ENCODE measurements around the gene PNKP. TPM values are rescaled to one million over a fixed set of nuclear protein-coding genes. Genes with fewer than 3 reads are reported as not detected.
A peak's percentile ranks its signal among the peaks of the same experiment; 100 is the strongest.

The PNKP gene
- total and polyA plus RNA-seq, 10 of the 15 experiments (the other 5 are each of a cell fraction or from before 2014, with no cell fraction given): 2.9 to 82.3 (median 33.2) TPM

DNA sequence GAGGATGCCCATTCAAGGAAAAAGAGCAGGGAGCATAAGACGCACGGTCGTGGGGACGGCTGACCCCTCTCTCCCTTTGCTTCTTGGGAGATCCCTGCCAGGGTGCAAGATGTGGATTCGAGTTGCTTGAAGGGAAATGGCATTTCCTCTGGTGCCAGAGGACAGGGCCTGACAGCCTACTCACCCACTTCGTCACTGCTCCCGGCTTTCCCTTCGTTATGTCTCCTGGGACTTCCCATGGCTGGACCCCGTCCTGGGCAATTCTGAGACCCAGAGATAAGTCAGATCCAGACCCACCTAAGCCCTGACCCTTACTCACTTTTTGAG, 11.3 kb upstream of the PNKP start:
- Histone ChIP-seq H3K4me1 (ENCODE audit: control insufficient read depth, insufficient read depth, low read length) (peaks cover 16% of the 10 kb centered on the region), H3K27me3 (replicated peaks in 1 of 2; ENCODE audit: control insufficient read depth in 2 of 2, insufficient read depth in 2 of 2, low read length in 1 of 2) (no peaks in the 10 kb centered on the region), H3K4me3 (peak overlapping the region; percentile 73), H4K20me1 (ENCODE audit: control insufficient read depth, insufficient read depth) (no peaks in the 10 kb centered on the region), H3K4me2 (ENCODE audit: control insufficient read depth, insufficient read depth) (peak overlapping the region; percentile 92), H3K27ac (ENCODE audit: control insufficient read depth, insufficient read depth) (no peak overlapping the region), H3K9me3 (replicated peaks; ENCODE audit: control insufficient read depth, insufficient read depth, low read length) (no peaks in the 10 kb centered on the region; the same call in 2 of the 3 replicates), H3K36me3 (ENCODE audit: control insufficient read depth in 2 of 2, insufficient read depth in 2 of 2, low read length in 1 of 2) (peaks cover 8% of the 10 kb centered on the region in 2 experiments), H3K9ac (ENCODE audit: control insufficient read depth, insufficient read depth, low read length) (0 out of 2 replicates have a peak overlapping the region, but pooled peaks have one; percentile 62), H3K79me2 (ENCODE audit: control insufficient read depth, insufficient read depth, low read length) (peaks cover 25% of the 10 kb centered on the region), H2AFZ (ENCODE audit: control insufficient read depth, low read depth, low read length) (no peak overlapping the region)
- CTCF ChIA-PET: interaction anchor here (0.8 kb wide), 1 partner anchor 59 kb away, joined by 3 read pairs; no protein-coding TSS in a partner anchor
- ATAC-seq (no peak), FAIRE-seq (no peak), DNase-seq (ENCODE audit: low read depth, low spot score) (no peak)
- in situ Hi-C loops (cut with MboI): loop anchor here (25.0 kb wide), 1 partner anchor 1241 kb away; the partner anchor contains the start of genes CA11 and DBP
- RAD21 ChIA-PET (ENCODE audit: unreplicated experiment): no interaction called here
- no peak for TF ChIP-seq SIX5 (IDR thresholded peaks at IDR 0.05; ENCODE audit: low read depth, low read length, severe bottlenecking)
- no peak for TF ChIP-seq POLR2A (IDR thresholded peaks at IDR 0.05; ENCODE audit: low read depth, low read length)
- TF ChIP-seq KAT2A (conservative IDR thresholded peaks at IDR 0.05; ENCODE audit: control insufficient read depth, low read depth, low read length): no peak
- TF ChIP-seq CEBPB (IDR thresholded peaks at IDR 0.05; ENCODE audit: borderline replicate concordance in 1 of 2, low read depth in 2 of 2, low read length in 2 of 2): no peak
- TF ChIP-seq CHD4 (IDR thresholded peaks at IDR 0.05): no peak
- TF ChIP-seq GABPA (IDR thresholded peaks at IDR 0.05; ENCODE audit: low read depth): no peak
- no peak for TF ChIP-seq LARP7 (IDR thresholded peaks at IDR 0.05)
- TF ChIP-seq SMAD5 (IDR thresholded peaks at IDR 0.05; ENCODE audit: low read depth): no peak
- no peak for TF ChIP-seq POLR2AphosphoS5 (IDR thresholded peaks at IDR 0.05; ENCODE audit: low read length)
- TF ChIP-seq JUND (IDR thresholded peaks at IDR 0.05; ENCODE audit: low read depth, low read length): no peak
- TF ChIP-seq HDAC6 (IDR thresholded peaks at IDR 0.05; ENCODE audit: unreplicated experiment): no peak
- no peak for TF ChIP-seq MEF2A (IDR thresholded peaks at IDR 0.05; ENCODE audit: insufficient read depth, low read depth, low read length)
- no peak for TF ChIP-seq SRF (IDR thresholded peaks at IDR 0.05; ENCODE audit: low read depth in 2 of 2, low read length in 2 of 2)
- no peak for TF ChIP-seq MAX (IDR thresholded peaks at IDR 0.05; ENCODE audit: low read depth, low read length)
- POLR2A ChIA-PET: interaction anchor here (1.1 to 1.4 kb wide), 2 partner anchors 10 kb away, joined by 4 to 7 read pairs; no protein-coding TSS in a partner anchor
- intact Hi-C loops (cut with micrococcal nuclease; ENCODE audit: unreplicated experiment): loop anchor here (5.0 kb wide), 1 partner anchor 49 kb away; the partner anchor contains the start of genes ATF5 and NUP62
- WGBS (ENCODE audit: insufficient coverage, insufficient replicate concordance, low lambda C conversion rate, missing lambda C conversion rate): 81% methylated on average over 9 of the region's 9 CpGs
- SMC1A ChIA-PET (ENCODE audit: uncharacterized antibody, unreplicated experiment): no interaction called here
- no TSS peak for BruUV-seq (replicated peaks)
